HuH-7.5 (cell line): Measurements from ENCODE around the gene CCDC197.

Source experiments
- DNase-seq: peaks from one replicate; pipeline ENCODE4 v3.0.0; 2011; ENCODE audit warnings: low spot score

CCDC197 gene

DNA sequence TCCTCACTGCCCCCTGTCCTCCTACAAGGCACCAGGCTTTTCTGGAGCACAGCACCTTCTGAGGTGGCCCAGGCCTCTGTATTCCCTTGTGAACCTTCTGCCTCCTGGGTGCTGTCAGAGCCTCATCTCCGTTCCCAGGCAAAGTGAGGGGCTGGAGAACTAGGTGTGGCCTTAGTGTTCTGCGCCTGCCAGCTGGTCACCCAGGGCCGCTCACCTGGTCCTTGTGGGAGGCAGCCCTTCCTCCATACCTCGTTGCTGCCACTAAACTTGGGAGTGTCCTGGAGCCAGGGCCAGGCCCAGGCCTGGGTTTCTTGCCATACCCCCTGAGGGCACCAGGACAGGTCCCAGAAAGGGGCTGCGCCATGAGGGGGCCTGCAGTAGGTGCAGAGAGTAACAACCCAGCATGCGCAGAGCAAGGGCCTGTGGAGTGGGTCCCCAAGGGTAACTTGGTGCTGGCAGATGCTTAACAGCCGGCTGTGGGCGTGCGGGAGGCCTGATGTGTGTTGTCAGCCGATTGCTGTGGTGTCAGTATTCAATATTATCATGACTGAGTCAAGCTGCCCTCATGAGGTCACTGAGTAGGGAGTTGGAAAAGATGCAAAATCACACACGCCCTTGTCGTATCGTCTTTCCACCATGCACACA, 46.1 kb downstream of the CCDC197 start:
- no peak for DNase-seq

DNA sequence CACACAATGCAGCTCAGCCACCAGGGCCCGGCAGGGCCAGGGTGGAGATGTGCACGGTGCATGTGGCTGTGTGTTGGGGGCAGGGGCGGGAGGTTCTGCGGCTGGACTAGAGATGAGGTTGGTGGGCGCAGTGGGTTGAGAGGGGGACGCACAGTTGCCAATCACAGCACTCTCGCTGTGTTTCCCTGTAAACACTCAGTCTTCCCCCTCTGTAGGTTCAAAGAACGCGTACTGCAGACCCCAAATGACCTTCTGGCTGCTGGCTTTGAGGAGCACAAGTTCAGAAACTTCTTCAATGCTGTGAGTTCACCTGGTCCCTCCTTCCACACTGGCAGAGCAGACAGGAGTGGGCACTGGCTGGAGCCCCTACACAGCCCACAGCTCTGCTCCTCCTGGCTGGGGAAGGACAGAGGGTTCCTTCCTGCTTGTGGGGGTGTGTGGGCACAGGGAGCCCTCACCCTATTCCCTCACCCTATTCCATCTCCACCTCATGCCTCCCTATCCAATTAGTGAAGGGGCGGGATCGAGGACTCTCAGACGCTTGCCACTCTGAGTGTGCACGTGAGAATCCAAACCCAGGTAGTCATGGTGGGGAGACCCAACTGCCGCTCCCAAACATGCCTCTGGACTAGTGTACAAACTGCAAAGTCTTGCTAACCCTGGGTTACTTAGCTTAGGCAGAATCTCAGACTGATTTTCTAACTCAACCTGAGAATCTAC, 46.8 kb downstream of the CCDC197 start:
- DNase-seq = no peak

DNA sequence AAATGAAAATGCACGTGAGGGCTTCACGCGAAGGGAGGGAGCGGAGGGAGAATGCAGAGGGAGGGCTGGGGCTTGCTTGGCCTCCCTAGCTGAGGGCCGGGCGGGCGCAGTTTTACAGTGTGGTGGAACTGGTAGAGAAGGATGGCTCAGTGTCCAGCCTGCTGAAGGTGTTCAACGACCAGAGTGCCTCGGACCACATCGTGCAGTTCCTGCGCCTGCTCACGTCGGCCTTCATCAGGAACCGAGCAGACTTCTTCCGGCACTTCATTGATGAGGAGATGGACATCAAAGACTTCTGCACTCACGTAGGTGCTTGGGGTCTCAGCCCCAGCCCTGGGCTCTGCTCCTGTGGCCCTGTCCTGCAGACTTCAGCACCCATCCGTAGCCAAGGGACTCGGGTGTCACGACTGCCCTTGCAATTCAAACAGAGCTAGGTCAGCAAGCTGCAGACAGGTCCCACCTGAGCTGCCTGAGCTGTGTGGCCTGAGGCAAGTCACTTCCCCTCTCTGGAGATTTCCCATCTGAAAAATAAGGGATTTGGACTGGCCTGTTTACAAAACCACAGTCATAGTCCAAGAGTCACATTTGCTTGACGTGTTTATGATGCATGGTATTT, 47.5 kb downstream of the CCDC197 start:
- no peak for DNase-seq

DNA sequence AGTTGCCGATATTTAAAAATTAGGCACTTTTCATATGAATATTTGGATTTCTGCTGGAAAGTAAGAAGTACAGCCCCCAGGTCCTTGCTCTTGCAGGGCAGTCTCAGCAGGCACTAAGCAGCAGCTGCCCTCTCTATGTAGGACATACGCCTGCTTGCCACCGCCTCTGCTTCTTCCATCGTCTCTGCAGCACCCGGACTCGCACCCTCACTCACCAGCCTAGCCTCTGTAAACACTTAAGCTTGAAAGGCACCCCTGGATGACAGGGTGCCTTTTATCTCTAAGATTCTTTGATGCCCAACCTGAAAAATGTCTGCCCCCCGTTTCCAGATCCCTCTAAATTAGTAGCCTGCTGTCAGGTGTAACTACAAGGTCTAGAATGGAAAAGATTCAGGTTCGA, 48.0 kb downstream of the CCDC197 start:
- no peak for DNase-seq

DNA sequence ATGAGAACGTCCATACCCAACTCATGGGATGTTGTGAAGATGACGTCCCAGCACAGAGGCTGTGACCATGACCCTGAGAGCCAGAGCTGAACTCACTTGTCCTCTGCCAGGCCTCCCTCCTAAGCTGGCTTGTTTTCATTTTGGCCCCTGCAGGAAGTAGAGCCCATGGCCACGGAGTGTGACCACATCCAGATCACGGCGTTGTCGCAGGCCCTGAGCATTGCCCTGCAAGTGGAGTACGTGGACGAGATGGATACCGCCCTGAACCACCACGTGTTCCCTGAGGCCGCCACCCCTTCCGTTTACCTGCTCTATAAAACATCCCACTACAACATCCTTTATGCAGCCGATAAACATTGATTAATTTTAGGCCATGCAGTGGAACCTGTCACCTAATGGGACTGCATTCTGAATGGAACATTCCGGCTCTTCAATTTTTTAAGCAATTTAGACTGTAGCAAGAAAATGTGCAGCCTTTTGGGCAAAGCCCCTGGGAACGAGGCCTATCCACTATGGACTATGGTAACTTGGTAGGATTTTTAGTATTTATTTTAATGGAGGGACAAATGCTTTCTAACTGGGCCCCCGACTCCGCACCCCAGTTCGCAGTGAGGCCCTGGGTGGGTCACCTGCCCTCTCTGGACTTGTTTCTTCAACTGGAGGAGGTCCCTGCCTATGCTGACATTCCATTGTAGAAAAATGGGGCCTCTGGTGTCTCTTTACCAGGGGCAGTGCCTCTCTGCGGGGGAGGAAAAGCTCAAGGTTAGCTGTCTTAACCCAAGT, 48.7 kb downstream of the CCDC197 start:
- DNase-seq = no peak

DNA sequence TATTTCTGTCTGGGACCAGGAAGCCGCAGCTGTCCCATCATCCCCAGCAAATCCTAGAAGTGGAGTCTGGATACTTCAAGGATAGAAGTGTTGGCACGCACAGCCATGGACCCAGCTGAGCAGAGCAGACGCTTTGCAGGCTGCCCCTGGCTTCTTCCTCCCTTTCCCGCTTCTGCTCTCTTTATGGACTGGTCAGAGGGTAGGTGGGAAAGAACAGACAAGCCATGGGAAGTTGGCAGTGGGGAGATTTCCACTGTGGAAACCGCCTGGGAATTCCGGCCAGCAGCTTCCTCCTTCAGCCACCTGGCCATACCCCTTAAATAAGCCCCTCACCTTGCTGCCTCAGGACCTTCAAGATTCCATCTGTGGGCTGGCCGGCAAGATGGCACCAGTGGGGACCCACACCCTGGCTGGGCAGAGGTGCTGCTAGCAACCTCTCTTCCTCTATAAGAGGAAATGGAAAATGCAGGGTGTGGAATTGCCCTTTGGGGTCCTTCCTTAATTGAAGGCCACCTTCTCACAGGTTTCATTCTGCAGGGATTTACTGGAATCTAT, 49.7 kb downstream of the CCDC197 start:
- no peak for DNase-seq

DNA sequence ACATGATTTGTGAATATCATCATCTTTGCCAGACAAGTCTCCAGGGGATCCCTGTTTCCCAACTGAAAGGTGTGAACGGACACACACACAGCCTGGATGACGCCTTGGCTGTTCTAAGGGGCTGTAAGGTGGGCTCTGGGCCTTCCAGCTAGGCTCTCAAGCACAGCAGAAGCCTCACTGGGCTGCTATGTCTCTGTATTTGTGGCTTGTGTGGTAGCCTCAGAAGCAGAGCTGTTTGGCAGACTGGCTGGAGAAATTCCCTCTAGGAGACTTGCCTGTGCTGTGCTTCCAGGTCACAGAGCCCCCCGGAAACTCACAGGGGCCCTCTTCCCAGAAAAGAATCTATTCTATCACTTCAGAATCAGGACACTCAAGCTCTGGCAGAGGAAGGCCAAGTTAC, 50.5 kb downstream of the CCDC197 start:
- DNase-seq = no peak

DNA sequence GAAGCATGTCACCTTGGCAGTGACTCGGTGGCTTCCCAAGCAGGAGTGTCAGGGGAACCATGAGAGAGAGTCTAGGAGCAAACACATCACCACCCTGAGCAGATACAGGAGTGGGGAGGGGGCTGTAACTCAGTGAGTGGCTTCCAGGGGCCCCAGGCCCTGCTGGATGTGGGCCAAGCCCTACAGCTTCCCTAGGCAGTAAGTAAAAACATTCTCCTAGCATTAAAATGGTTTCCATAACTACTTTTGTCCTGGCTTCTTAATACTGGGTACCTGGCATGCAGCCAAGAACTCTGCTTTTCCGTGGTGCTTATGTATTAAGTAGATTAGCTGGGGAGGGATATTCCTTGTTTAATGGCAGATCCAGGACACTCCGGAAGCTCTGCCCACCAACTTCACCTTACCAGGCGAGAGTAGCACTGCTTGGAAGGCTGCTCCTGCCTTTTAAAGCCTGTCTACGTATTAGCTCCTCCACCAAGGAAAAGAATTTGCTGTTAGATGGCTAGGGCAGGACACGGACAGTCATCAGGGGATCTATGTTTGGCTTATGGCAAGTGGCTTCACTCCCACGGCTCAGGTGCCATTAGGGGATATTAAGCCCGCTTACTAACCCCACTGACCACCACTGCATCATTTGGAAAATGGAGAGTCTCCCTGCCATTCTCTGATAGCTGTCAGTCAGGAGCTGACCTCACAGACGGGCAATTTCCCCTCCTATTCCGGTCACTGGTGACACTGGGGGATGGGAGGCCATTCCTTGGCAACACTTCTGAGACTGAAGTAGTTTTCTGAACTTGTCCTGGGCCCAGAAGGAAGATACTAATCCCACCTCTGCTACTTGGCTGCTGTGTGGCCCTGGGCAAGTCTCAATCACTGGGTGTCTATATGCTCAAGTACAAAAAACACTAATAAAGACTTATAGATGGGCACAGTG, 51.9 kb downstream of the CCDC197 start:
- no peak for DNase-seq

DNA sequence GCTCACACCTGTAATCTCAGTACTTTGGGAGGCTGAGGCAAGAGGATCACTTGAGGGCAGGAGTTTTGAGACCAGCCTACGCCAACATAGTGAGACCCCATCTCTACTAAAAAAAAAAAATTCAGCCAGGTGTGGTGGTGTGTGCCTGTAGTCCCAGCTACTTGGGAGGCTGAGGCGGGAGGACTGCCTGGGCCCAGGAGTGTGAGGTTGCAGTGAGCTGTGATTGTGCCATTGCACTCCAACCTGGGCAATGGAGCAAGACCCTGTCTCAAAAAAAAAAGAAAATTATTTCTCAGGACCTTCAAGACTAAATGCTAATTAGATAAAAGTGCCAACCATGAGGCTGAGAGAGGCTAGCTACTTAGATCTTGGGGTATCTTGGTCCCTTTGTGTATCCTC, 52.5 kb downstream of the CCDC197 start:
- DNase-seq = no peak

DNA sequence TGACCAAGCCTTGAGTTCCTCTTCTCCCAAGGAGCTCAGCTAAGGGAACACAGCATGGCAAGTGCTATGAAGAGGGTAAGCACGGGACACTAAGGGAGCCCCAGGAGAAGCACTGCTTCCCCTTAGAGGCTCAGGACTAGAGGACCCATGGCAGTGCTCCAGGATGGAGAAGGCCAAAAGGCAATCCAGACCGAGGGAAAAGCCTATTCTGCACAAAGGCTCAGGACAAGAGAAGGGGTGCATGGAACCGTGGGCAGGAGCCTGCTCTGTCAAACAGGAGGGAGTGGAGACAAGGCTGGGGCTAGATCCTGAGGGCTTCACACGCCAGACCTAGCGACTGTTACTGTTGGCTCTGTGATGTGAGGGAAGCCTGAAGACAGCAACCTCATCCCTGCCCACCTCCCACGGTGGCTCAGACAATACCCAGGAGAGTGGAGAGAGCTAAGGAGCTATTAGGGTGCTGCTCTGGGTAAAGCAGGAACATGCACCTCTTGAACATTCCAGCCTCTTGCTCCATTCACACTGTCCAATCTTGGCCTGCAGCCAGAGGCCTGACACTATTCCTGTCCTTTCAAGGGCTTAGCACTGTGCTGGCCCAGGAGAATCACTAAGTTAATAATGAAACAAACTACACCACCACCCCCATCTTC, 53.3 kb downstream of the CCDC197 start:
- no peak for DNase-seq

DNA sequence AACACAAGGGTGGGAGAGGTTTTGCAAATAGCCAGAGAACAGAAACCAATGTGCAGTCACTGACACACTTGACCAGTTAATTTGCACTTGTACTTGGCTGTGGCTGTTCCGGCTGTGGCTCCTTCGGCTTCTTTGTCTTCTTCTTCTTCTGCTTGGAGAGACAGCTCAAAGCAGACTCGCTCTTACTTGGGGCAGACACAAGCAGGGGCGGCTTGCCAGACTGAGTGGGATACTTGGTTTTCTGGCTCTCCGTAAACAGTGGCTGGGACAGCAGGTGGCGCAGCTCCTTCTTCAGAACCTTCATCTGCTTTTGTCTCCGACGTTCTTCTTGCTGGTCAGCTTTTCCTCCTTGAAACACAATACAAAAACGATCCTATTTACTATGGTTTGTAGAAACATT, 54.0 kb downstream of the CCDC197 start:
- DNase-seq = no peak

DNA sequence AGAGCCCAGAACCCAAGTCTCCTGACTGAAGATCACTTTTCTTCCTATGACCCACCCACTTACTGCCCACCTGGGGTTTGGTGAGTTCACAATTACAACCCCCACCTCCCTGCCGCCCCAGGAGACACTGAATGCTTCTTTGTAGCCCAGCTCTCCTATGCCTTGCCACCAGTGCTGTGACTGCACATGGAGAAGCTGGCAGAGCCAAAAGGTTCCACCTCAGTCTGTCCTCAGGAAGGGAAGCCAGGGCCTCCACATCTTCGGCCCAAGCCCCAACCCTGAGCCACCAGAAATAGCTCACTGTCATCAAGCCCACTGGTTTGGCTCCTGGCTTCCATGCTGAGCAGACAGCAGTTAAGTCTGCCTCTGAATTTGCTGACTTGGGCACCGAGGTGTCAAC, 54.7 kb downstream of the CCDC197 start:
- DNase-seq = no peak

DNA sequence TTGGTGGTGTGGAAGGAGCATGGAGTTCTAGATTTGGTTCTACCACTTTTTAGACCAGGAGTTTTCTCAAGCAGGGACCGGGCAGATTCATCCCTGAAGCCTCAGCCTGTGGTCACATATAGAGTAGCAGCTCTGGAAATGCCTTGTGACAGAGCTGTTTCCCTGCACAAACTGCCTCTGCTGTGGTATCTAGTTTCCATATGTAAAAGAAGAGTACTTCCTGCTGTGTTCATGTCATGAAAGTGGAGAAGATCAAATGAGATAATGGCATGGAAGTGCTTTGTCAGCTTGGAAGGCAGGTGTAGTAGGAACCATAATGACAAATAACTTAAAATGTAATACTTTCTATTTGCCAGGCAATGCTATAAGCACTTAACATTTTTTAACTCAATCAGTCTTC, 55.1 kb downstream of the CCDC197 start:
- DNase-seq = no peak

DNA sequence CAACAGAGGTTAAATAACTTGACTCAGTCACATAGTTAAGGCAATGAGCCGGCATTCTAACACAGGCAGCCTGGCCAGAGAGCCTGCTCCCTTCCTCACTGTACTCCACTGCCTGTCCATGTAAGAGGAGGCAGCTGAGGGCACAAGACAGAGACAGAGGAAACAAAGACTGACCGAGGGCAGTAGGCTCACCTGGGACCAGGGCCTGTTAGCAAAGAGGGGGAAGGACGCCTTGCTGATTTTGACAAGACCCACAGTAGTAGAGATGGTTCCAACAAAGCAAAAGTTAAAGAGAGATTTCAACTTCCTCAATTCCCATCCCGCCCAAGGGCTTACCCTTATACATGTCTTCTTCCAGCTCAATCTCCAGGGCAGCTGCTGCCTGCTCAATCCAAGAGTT, 55.6 kb downstream of the CCDC197 start:
- no peak for DNase-seq

DNA sequence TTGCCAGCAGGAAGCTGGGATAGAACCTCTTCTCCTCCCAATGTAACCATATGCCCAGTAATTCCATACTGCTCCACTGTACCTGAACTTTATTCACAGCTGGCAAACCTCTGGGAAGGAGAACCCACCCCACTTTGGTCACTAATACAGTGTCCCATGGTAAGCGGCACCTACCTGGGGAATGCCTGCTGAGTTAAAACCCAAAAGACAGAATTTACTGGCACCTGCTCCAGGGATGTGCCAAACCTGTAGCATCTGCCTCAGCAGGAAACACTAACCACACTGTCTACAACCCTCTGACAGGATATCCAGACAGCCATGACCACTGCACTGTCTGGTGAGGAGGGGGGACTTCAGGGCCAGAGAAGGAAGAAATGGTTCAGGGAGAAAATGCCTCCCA, 57.3 kb downstream of the CCDC197 start:
- DNase-seq = no peak

DNA sequence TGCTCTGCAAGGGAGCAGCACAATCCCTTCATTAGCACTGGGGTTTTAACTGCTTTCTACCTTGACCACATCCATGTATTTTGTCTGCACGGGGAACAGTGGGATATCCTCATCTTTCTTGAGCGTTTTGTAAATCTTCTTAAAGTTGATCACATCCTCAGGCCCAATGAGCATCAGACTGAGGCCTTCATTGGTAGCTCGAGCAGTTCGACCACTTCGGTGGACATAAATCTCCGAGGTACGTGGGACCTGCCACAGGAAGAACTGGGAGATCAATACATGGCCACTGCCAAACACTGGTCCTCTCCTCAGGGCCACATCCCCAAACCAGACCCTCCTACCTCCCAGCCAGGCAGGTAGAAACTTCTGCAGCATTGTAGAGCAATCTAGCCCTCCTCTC, 57.8 kb downstream of the CCDC197 start:
- no peak for DNase-seq

DNA sequence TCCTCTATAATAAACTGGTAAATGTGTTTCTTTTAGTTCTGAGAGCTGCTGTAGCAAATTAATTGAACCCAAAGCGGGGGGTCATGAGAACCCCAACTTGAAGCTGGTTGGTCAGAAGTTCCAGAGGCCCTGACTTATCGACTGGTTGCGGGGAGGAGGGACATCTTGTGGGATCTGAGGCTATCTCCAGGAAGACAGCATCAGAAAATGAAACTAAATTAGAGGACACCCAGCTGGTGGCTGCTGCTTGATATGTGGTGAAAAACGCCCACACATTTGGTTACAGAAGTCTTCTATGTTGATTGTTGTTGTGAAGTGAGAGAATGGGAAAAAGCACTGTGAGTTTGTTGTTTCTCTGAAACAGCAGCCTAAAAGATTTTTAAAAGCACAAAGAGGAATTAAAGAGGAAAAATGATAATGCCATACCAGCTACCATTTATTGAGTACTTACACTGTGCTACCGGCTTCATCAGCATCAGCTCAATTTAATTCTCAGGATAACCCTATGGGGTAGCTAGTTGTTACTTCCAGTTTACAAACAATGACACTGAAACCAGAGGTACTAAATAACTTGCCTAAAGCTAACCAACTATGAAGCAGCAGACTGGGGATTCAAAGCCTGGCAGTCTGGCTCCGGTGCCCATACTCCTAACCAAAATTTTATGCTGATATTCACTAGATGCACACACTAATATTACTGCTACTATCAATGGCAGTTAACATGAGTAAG, 59.6 kb downstream of the CCDC197 start:
- DNase-seq = no peak

DNA sequence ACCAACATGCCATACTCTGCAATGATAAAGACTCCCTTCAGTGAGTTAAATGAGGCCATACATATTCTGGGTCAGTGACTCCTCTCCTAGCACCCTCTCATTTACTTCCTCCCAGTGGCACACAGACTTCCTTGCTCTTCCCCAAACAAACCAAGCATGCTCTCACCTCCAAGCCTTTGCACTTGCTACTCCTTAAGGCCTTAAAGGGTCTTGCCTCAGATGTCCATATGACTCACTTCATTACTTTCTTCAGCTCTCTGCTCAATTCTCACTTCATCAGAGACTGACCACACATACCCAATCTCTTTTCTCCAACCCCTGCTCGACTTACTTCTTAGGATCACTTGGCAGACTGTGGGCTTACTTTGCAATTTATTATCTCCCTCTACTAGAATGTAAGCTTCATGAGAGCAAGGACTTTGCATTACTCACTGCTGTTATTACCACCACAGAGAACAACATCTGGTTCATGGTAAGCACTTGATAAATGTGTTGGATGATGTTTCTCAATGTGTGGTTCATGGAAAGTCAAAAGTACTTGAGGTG, 61.1 kb downstream of the CCDC197 start:
- no peak for DNase-seq
